MCF 10A (cell line): ENCODE measurements around the gene CDCA7. TPM values are rescaled to one million over a fixed set of nuclear protein-coding genes. Genes with fewer than 3 reads are reported as not detected.

Experiments used
- BruUV-seq: library from RNA; stranded (reverse); fragments of 400-500 nt; replicated peaks from 2 replicates; lab custom pipeline; 2021; lab: Mats Ljungman, UMichigan
- CTCF ChIA-PET: fragments of 300-600 bp; sonication (Branson Sonifier 250); formaldehyde crosslinking; extraction: SDS; loops from one replicate; lab custom pipeline; 2021; ENCODE audit warnings: antibody characterized with exemption, inconsistent platforms; lab: Yijun Ruan, JAX
- POLR2A ChIA-PET: fragments of 300-600, 350-650 bp; sonication (Branson Sonifier 250); formaldehyde crosslinking; extraction: SDS; loops from one replicate; lab custom pipeline; 2020; ENCODE audit warnings: antibody characterized with exemption, inconsistent platforms; lab: Yijun Ruan, JAX
- DNase-seq: peaks from one replicate; pipeline ENCODE4 v3.0.0-alpha.2; 2018; ENCODE audit not compliant: unreplicated experiment
- H3K27ac Mint-ChIP-seq: one replicate; pipeline ENCODE4 v1.8.0; 2022; ENCODE audit warnings: mild to moderate bottlenecking, low read depth, mixed read lengths; ENCODE audit not compliant: unreplicated experiment
- H3K27me3 Mint-ChIP-seq: one replicate; pipeline ENCODE4 v1.8.0; 2022; ENCODE audit warnings: mixed read lengths; ENCODE audit not compliant: insufficient read depth, unreplicated experiment
- H3K36me3 Mint-ChIP-seq: one replicate; pipeline ENCODE4 v1.8.0; 2022; ENCODE audit warnings: mild to moderate bottlenecking, moderate library complexity, mixed read lengths; ENCODE audit not compliant: insufficient read depth, unreplicated experiment
- H3K4me1 Mint-ChIP-seq: one replicate; pipeline ENCODE4 v1.8.0; 2022; ENCODE audit warnings: mixed read lengths; ENCODE audit not compliant: insufficient read depth, unreplicated experiment
- H3K4me3 Mint-ChIP-seq: one replicate; pipeline ENCODE4 v1.8.0; 2022; ENCODE audit warnings: mild to moderate bottlenecking, moderate library complexity, mixed read lengths; ENCODE audit not compliant: unreplicated experiment
- H3K9me3 Mint-ChIP-seq: one replicate; pipeline ENCODE4 v1.8.0; 2022; ENCODE audit warnings: mixed read lengths; ENCODE audit not compliant: unreplicated experiment
- intact Hi-C: fragments of 100-400 bp; cut with micrococcal nuclease; formaldehyde crosslinking; loops from 2 replicates; pipeline ENCODE4 v1.14.1; 2022
- total RNA-seq: library from RNA; stranded (reverse); gene quantifications from 2 replicates; pipeline ENCODE4 v1.2.3, GENCODE V29; 2022
- TF ChIP-seq, protein P1 (sequence below): fragments of 200-600 bp; IDR thresholded peaks from one replicate; pipeline ENCODE4 v1.8.0; 2022; ENCODE audit warnings: antibody characterized with exemption, mild to moderate bottlenecking; ENCODE audit not compliant: unreplicated experiment

Gene CDCA7
- total RNA-seq, 1 experiment from 2014 or later: 14.0 TPM

DNA sequence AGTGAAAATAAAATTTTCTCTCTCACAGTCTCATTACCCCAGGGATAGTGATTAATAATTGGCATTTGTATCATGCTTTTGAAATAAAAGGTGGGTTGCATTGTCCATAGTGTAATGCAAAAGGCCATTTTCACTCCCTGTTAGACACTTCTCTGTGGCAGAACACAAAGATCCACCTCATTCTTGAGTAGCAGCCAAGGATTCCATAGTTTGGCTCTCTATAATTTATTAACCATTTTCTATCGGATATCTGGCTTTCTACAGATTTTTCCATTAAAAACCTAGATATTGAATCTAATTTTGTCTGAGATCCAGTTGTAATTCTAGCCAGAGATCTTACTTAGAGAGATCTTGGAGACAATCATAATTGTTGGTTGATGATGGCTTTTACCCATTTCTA is 39.0 kb downstream of the CDCA7 start:
- TF ChIP-seq, protein P1, sequence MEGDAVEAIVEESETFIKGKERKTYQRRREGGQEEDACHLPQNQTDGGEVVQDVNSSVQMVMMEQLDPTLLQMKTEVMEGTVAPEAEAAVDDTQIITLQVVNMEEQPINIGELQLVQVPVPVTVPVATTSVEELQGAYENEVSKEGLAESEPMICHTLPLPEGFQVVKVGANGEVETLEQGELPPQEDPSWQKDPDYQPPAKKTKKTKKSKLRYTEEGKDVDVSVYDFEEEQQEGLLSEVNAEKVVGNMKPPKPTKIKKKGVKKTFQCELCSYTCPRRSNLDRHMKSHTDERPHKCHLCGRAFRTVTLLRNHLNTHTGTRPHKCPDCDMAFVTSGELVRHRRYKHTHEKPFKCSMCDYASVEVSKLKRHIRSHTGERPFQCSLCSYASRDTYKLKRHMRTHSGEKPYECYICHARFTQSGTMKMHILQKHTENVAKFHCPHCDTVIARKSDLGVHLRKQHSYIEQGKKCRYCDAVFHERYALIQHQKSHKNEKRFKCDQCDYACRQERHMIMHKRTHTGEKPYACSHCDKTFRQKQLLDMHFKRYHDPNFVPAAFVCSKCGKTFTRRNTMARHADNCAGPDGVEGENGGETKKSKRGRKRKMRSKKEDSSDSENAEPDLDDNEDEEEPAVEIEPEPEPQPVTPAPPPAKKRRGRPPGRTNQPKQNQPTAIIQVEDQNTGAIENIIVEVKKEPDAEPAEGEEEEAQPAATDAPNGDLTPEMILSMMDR: no peak
- ChIA-PET POLR2A (no interaction called here), CTCF (no interaction called here)
- Mint-ChIP-seq H3K36me3 (no peaks in the 10 kb centered on the region), H3K4me3 (no peak overlapping the region), H3K4me1 (peaks cover 13% of the 10 kb centered on the region), H3K27me3 (peaks cover 20% of the 10 kb centered on the region), H3K9me3 (no peaks in the 10 kb centered on the region), H3K27ac (no peak overlapping the region)
- no TSS peak for BruUV-seq
- intact Hi-C loops: no loop called here
- DNase-seq: no peak

DNA sequence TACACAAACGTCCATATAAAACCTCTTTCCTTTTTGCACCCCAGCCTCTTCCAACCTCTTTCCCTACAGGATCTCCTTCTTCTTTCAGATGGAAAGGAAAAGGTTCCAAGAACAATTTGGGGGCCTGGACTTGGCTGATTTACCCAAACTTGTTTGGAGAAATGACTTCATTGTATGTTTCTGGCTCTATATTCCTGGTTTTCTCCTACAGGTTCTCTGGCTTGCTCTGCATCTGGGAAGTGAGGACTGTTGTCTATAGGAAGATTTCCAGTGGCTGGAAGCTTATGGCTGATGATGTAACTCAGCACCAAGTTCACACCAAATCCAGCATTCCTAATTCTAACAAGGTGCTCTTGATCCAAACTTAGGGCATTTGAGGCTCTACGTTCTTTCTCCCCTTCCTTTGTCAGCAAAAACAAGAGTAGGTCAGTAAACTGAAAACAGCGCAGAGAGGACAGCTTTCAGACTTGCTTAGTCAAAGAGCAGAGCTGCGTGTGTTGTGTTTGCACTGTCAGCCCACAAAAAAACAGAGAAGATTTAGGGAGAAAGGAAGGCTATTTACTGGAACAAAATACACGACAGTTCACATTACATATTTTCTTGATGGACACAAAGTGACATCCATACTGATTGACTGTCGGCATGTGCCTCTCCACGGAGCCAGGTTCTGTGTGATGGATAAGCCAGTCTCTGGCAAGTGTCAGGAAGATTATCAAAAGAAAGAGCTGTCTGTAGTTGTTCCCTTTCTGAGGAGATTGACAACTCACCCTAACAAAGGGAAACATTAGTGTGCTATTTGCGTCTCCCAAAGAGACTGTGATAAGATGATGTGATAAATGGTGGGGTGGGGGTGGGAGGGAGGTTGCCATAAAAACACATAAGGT is 39.7 kb downstream of the CDCA7 start:
- H3K4me1 Mint-ChIP-seq: peaks cover 13% of the 10 kb centered on the region
- no peak overlapping the region for H3K4me3 Mint-ChIP-seq
- CTCF ChIA-PET: interaction anchor here (0.5 to 1.5 kb wide), 4 partner anchors 130 to 594 kb away, joined by 3 read pairs; no protein-coding TSS in a partner anchor
- no peak overlapping the region for H3K27ac Mint-ChIP-seq
- no TSS peak for BruUV-seq
- DNase-seq: no peak
- H3K9me3 Mint-ChIP-seq: no peaks in the 10 kb centered on the region
- POLR2A ChIA-PET: no interaction called here
- TF ChIP-seq, protein P1: no peak
- no peaks in the 10 kb centered on the region for H3K36me3 Mint-ChIP-seq
- peaks cover 26% of the 10 kb centered on the region for H3K27me3 Mint-ChIP-seq
- intact Hi-C loops: no loop called here

DNA sequence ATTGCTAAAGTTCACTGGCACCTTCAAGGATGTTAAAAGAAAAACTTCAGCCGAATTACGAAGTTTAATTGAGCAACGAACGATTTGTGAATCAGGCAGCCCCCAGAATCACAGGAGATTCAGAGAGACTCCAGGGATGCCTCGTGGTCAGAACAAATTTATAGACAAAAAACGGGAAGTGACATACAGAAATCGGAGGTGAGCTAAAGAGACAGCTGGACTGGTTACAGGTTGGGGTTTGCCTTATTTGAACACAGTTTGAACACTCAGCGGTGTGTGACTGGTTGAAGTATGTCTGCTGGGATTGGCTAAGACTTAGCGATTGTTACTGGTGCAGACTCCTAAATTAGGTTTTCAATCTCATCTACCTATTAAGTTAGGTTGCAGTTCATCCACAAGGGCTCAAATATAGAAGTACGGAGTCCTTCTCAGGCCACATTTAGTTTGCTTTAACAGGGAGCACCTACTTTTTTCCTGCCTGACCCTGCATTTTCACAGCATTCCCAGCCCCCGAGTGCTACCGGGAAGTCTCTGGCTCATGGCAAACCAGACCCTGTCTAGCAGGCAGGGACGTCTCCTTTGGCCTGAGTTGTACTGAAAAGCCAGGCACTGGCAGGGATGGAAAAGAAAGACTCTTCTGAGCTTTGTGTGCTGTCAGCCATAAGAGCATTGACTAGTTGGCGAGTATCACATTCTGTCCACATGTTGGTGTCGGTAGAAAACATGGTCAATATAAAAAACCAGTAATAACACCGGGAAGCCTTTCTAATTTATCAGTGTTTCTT is 41.1 kb downstream of the CDCA7 start:
- POLR2A ChIA-PET: no interaction called here
- no peaks in the 10 kb centered on the region for H3K36me3 Mint-ChIP-seq
- DNase-seq: no peak
- intact Hi-C loops: loop anchor here (2.0 kb wide), 1 partner anchor 589 kb away; no protein-coding TSS in a partner anchor
- H3K27ac Mint-ChIP-seq: no peak overlapping the region
- peaks cover 40% of the 10 kb centered on the region for H3K27me3 Mint-ChIP-seq
- no peaks in the 10 kb centered on the region for H3K9me3 Mint-ChIP-seq
- CTCF ChIA-PET: interaction anchor here (0.6 to 1.5 kb wide), 3 partner anchors 166 to 640 kb away, joined by 3 read pairs; no protein-coding TSS in a partner anchor
- BruUV-seq: no TSS peak
- H3K4me1 Mint-ChIP-seq: peaks cover 13% of the 10 kb centered on the region
- TF ChIP-seq, protein P1: no peak
- H3K4me3 Mint-ChIP-seq: no peak overlapping the region

DNA sequence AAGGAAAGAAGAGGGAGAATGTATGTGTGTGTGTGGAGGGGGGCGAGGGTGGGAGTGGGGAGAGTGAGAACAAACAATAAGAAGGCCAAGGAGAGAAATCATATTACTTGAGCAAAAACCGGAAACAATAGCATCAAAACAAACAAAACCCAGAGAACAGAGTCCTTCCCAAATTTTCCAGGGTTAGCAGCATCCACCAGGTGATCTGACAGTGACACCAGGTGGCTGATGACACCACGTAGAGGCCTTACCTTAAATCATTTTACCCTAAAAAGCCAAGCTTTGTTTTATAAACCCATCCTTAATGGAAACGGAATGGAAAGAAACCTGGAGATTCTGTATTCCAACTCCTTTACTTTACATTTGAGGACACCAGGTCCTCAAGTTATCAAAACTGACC is 42.9 kb downstream of the CDCA7 start:
- H3K27ac Mint-ChIP-seq: no peak overlapping the region
- H3K36me3 Mint-ChIP-seq: no peaks in the 10 kb centered on the region
- no peak for DNase-seq
- no TSS peak for BruUV-seq
- peaks cover 14% of the 10 kb centered on the region for H3K4me1 Mint-ChIP-seq
- intact Hi-C loops: loop anchor here (2.0 kb wide), 1 partner anchor 591 kb away; no protein-coding TSS in a partner anchor
- TF ChIP-seq, protein P1: peak; percentile 17
- no peak overlapping the region for H3K4me3 Mint-ChIP-seq
- CTCF ChIA-PET: interaction anchor here (0.6 to 7.6 kb wide), 8 partner anchors 22 to 591 kb away, joined by 3 to 145 read pairs (median 3); no protein-coding TSS in a partner anchor
- peaks cover 56% of the 10 kb centered on the region for H3K27me3 Mint-ChIP-seq
- POLR2A ChIA-PET: interaction anchor here (1.1 kb wide), 1 partner anchor 370 kb away, joined by 5 read pairs; no protein-coding TSS in a partner anchor
- H3K9me3 Mint-ChIP-seq: no peaks in the 10 kb centered on the region
